ENCODE results near the gene GLT8D2. TPM values are rescaled to one million over a fixed set of nuclear protein-coding genes. Genes with fewer than 3 reads are reported as not detected.

Gene GLT8D2
- total and polyA plus RNA-seq, 2 donors (not counting 3 experiments of a cell fraction or from before 2014, with no cell fraction given): 1.7 to 2.6 TPM

DNA sequence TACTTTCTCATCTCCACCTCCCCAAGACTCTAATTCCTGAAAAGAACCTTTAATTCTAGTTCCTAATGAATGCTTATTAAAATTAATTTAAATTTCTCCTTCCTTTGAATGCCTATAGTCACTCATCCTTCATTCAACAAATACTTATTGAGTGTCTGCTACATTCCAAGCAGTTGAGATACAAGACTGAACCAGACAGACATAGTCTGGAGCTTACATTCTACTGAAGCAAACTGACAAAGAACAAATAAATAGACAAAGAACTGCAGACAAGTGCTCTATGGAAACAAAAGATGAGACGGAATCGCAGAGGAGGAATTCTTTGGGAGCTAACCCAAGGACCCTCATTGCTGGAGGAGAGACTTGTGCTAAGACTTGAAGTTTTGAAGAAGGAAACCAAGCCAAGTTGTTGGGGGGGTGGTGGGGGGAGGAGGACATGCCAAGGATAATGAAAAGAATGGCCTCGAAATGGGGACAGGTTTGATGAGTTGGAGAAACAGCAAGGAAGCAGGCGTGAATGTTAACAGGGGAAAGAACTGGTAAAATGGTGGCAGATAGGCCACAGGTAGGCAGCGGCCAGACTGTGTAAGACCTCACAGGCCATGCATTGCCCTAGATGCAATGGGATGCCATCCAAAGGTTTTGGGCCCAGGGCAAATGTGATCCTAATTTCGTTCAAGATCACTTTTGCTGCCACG lies 94.0 kb downstream of the GLT8D2 start:
- Histone ChIP-seq H3K79me2 (ENCODE audit: control insufficient read depth, insufficient read depth, low read length) (peaks cover 23% of the 10 kb centered on the region), H3K4me2 (ENCODE audit: insufficient read depth, low read length) (peak overlapping the region; percentile 90), H3K9me3 (replicated peaks; ENCODE audit: control insufficient read depth, insufficient read depth, low read length) (no peaks in the 10 kb centered on the region), H4K20me1 (replicated peaks; ENCODE audit: control insufficient read depth, extremely low read depth, insufficient read depth, low read length) (peaks cover 2% of the 10 kb centered on the region), H3K27ac (ENCODE audit: insufficient read depth, low read depth, low read length) (no peak overlapping the region), H2AFZ (ENCODE audit: low read depth, low read length) (peak overlapping the region; percentile 49), H3K9ac (replicated peaks; ENCODE audit: extremely low read depth, insufficient read depth, low read length) (peak overlapping the region; percentile 40), H3K9me1 (replicated peaks; ENCODE audit: control insufficient read depth, extremely low read depth, insufficient read depth, low read length) (no peaks in the 10 kb centered on the region), H3K36me3 (ENCODE audit: control insufficient read depth in 2 of 2, extremely low read depth in 1 of 2, insufficient read depth in 2 of 2, low read length in 2 of 2) (peaks cover 7 to 12% of the 10 kb centered on the region in 2 experiments), H3K27me3 (ENCODE audit: control insufficient read depth in 2 of 2, insufficient read depth in 2 of 2, low read length in 2 of 2) (no peaks in the 10 kb centered on the region), H3K4me3 (replicated peaks in 1 of 3; ENCODE audit: insufficient read depth in 1 of 3, low read depth in 1 of 3, low read length in 3 of 3) (peak overlapping the region; percentile 60 to 86 (median 83)), H3K4me1 (ENCODE audit: control insufficient read depth, extremely low read depth, insufficient read depth, low read length) (peaks cover 9% of the 10 kb centered on the region)
- POLR2A ChIA-PET: interaction anchor here (2.4 kb wide), 1 partner anchor 10 kb away, joined by 34 read pairs; the partner anchor contains the start of gene TDG
- TF ChIP-seq, protein P1, sequence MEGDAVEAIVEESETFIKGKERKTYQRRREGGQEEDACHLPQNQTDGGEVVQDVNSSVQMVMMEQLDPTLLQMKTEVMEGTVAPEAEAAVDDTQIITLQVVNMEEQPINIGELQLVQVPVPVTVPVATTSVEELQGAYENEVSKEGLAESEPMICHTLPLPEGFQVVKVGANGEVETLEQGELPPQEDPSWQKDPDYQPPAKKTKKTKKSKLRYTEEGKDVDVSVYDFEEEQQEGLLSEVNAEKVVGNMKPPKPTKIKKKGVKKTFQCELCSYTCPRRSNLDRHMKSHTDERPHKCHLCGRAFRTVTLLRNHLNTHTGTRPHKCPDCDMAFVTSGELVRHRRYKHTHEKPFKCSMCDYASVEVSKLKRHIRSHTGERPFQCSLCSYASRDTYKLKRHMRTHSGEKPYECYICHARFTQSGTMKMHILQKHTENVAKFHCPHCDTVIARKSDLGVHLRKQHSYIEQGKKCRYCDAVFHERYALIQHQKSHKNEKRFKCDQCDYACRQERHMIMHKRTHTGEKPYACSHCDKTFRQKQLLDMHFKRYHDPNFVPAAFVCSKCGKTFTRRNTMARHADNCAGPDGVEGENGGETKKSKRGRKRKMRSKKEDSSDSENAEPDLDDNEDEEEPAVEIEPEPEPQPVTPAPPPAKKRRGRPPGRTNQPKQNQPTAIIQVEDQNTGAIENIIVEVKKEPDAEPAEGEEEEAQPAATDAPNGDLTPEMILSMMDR (IDR thresholded peaks at IDR 0.05; ENCODE audit: extremely low read depth in 1 of 2, insufficient read depth in 1 of 2, low read depth in 1 of 2, low read length in 2 of 2): no peak
- TF ChIP-seq POLR2AphosphoS5 (IDR thresholded peaks at IDR 0.05; ENCODE audit: insufficient read depth, low read depth, low read length) (no peak), FOS (IDR thresholded peaks at IDR 0.05; ENCODE audit: borderline replicate concordance, insufficient read depth, low read length) (no peak), EZH2 (IDR thresholded peaks at IDR 0.05; ENCODE audit: borderline replicate concordance, low read depth, low read length, severe bottlenecking) (no peak), MYC (IDR thresholded peaks at IDR 0.05; ENCODE audit: low read depth, low read length) (no peak), JUN (IDR thresholded peaks at IDR 0.05; ENCODE audit: borderline replicate concordance, insufficient read depth, insufficient read length, low read depth) (no peak), POLR2A (IDR thresholded peaks at IDR 0.05; ENCODE audit: low read depth, low read length) (no peak), GATA2 (IDR thresholded peaks at IDR 0.05; ENCODE audit: insufficient read depth, insufficient read length, low read depth, low read length) (no peak)
- TF ChIP-seq, protein P2, sequence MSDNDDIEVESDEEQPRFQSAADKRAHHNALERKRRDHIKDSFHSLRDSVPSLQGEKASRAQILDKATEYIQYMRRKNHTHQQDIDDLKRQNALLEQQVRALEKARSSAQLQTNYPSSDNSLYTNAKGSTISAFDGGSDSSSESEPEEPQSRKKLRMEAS (IDR thresholded peaks at IDR 0.05; ENCODE audit: insufficient read depth, insufficient read length): no peak
- BruUV-seq (replicated peaks): no TSS peak
- dilution Hi-C loops (cut with MboI; ENCODE audit: extremely low pct_ligation_motif_present, low sequenced_read_pairs) (no loop called here), intact Hi-C loops (cut with micrococcal nuclease) (loop anchor here (2.0 kb wide), 2 partner anchors 109 to 153 kb away; partner anchors contain the start of gene HCFC2)
- CTCF ChIA-PET: interaction anchor here (1.0 to 1.4 kb wide), 3 partner anchors 10 to 153 kb away, joined by 4 to 20 read pairs (median 6); partner anchors contain the start of gene TDG
- no peak for FAIRE-seq
- no peak for DNase-seq (ENCODE audit: low read depth, low spot score)

Data from endothelial cell of umbilical vein (primary cell).